Measurements from ENCODE around the gene ADIPOQ. TPM values are rescaled to one million over a fixed set of nuclear protein-coding genes. Genes with fewer than 3 reads are reported as not detected.
A peak's percentile ranks its signal among the peaks of the same experiment; 100 is the strongest.
"Not testable (repeated sequence)": the region's sequence is repeated elsewhere in the genome, so short reads cannot be mapped to it uniquely, and the experiment has no call there.

ADIPOQ gene
- total RNA-seq, 3 donors from 2014 or later (not counting 1 experiment from before 2014, with no cell fraction given) = not detected

GRCh38 chr3:186845756-186846155 is 3.2 kb downstream of the ADIPOQ start:
- H3K36me3 Mint-ChIP-seq = no peaks in the 10 kb centered on the region
- no peaks in the 10 kb centered on the region for H3K9me3 Mint-ChIP-seq
- ATAC-seq = no peak
- H3K4me3 Mint-ChIP-seq = no peak overlapping the region
- no peak overlapping the region for H3K27ac Mint-ChIP-seq
- Histone ChIP-seq H3K27ac (ENCODE audit: low read length) (no peak overlapping the region), H3K4me1 (ENCODE audit: control insufficient read depth, insufficient read depth, low read length) (no peaks in the 10 kb centered on the region), H3K9me3 (ENCODE audit: control insufficient read depth, insufficient read depth, low read length) (no peaks in the 10 kb centered on the region), H3K4me3 (ENCODE audit: low read length) (no peak overlapping the region), H3K27me3 (ENCODE audit: control insufficient read depth, insufficient read depth, low read length) (no peaks in the 10 kb centered on the region), H3K36me3 (ENCODE audit: control insufficient read depth, insufficient read depth, low read length) (no peaks in the 10 kb centered on the region)
- intact Hi-C loops (cut with micrococcal nuclease) = no loop called here
- DNase-seq = no peak
- no peak for TF ChIP-seq CTCF (IDR thresholded peaks at IDR 0.05)
- H3K27me3 Mint-ChIP-seq (ENCODE audit: low read depth in 2 of 2) = peaks cover 17 to 27% of the 10 kb centered on the region in 2 donors
- 83% methylated on average over 9 of the region's 10 CpGs for WGBS (ENCODE audit: insufficient coverage)
- H3K4me1 Mint-ChIP-seq = peaks cover 7 to 9% of the 10 kb centered on the region in 2 donors

GRCh38 chr3:186847437-186847836 is 4.9 kb downstream of the ADIPOQ start:
- peaks cover 16 to 19% of the 10 kb centered on the region in 2 donors for H3K4me1 Mint-ChIP-seq
- no peaks in the 10 kb centered on the region for H3K36me3 ChIP-seq (ENCODE audit: control insufficient read depth, insufficient read depth, low read length)
- WGBS (ENCODE audit: insufficient coverage) = 86% methylated on average over 2 of the region's 2 CpGs
- H3K4me1 ChIP-seq (ENCODE audit: control insufficient read depth, insufficient read depth, low read length) = no peaks in the 10 kb centered on the region
- TF ChIP-seq CTCF (IDR thresholded peaks at IDR 0.05) = no peak
- intact Hi-C loops (cut with micrococcal nuclease) = no loop called here
- H3K27me3 Mint-ChIP-seq (ENCODE audit: low read depth in 2 of 2) = peaks cover 17 to 27% of the 10 kb centered on the region in 2 donors
- H3K4me3 Mint-ChIP-seq = no peak overlapping the region
- DNase-seq (no peak), ATAC-seq (no peak)
- H3K36me3 Mint-ChIP-seq = no peaks in the 10 kb centered on the region
- H3K27ac Mint-ChIP-seq = no peak overlapping the region
- H3K4me3 ChIP-seq (ENCODE audit: low read length) = no peak overlapping the region
- H3K27me3 ChIP-seq (ENCODE audit: control insufficient read depth, insufficient read depth, low read length) = no peaks in the 10 kb centered on the region
- no peak overlapping the region for H3K27ac ChIP-seq (ENCODE audit: low read length)
- H3K9me3 ChIP-seq (ENCODE audit: control insufficient read depth, insufficient read depth, low read length) = no peaks in the 10 kb centered on the region
- no peaks in the 10 kb centered on the region for H3K9me3 Mint-ChIP-seq

- Histone ChIP-seq H3K27me3 (ENCODE audit: control insufficient read depth, insufficient read depth, low read length) (no peaks in the 10 kb centered on the region), H3K4me1 (ENCODE audit: control insufficient read depth, insufficient read depth, low read length) (no peaks in the 10 kb centered on the region), H3K36me3 (ENCODE audit: control insufficient read depth, insufficient read depth, low read length) (no peaks in the 10 kb centered on the region), H3K9me3 (ENCODE audit: control insufficient read depth, insufficient read depth, low read length) (no peaks in the 10 kb centered on the region), H3K27ac (ENCODE audit: low read length) (no peak overlapping the region), H3K4me3 (ENCODE audit: low read length) (no peak overlapping the region)
- DNase-seq (peak in 1 of 2 donors; percentile 78), ATAC-seq (peak; percentile 68 to 82 (median 70))
- H3K27ac Mint-ChIP-seq = no peak overlapping the region
- intact Hi-C loops (cut with micrococcal nuclease) = loop anchor here (1.0 to 2.0 kb wide), 2 partner anchors 81 to 316 kb away; partner anchors contain the start of gene ST6GAL1
- H3K27me3 Mint-ChIP-seq (ENCODE audit: low read depth in 2 of 2) = peaks cover 14 to 27% of the 10 kb centered on the region in 2 donors
- H3K4me3 Mint-ChIP-seq = peak overlapping the region; percentile 7
- TF ChIP-seq CTCF (IDR thresholded peaks at IDR 0.05) = peak; percentile 56
- H3K9me3 Mint-ChIP-seq = no peaks in the 10 kb centered on the region
- no peaks in the 10 kb centered on the region for H3K36me3 Mint-ChIP-seq
- 0% methylated on average over 1 of the region's 1 CpG for WGBS (ENCODE audit: insufficient coverage)
- H3K4me1 Mint-ChIP-seq = peaks cover 16 to 25% of the 10 kb centered on the region in 2 donors
Measured at GRCh38 chr3:186849374-186849975, 7.0 kb downstream of the ADIPOQ start.

GRCh38 chr3:186851835-186852234 is 9.3 kb downstream of the ADIPOQ start:
- H3K36me3 ChIP-seq (ENCODE audit: control insufficient read depth, insufficient read depth, low read length); intact Hi-C loops (cut with micrococcal nuclease); H3K4me3 ChIP-seq (ENCODE audit: low read length); H3K27me3 ChIP-seq (ENCODE audit: control insufficient read depth, insufficient read depth, low read length); H3K9me3 ChIP-seq (ENCODE audit: control insufficient read depth, insufficient read depth, low read length); H3K9me3 Mint-ChIP-seq; H3K36me3 Mint-ChIP-seq; H3K27ac ChIP-seq (ENCODE audit: low read length); DNase-seq; H3K4me1 ChIP-seq (ENCODE audit: control insufficient read depth, insufficient read depth, low read length); ATAC-seq; H3K4me3 Mint-ChIP-seq: not testable (repeated sequence)
- Mint-ChIP-seq H3K27ac (peak overlapping the region in 1 of 2 donors; percentile 13), H3K27me3 (ENCODE audit: low read depth in 2 of 2) (peaks cover 3 to 13% of the 10 kb centered on the region in 2 donors), H3K4me1 (peaks cover 16 to 25% of the 10 kb centered on the region in 2 donors)
- 100% methylated on average over 3 of the region's 3 CpGs for WGBS (ENCODE audit: insufficient coverage)

Measured in natural killer cell (primary cell).